NCI-H524 treated with DMSO at 0.1 percent for 48 hours (cell line): ENCODE results near the gene CSE1L.
"Not testable (repeated sequence)": the region's sequence is repeated elsewhere in the genome, so short reads cannot be mapped to it uniquely, and the experiment has no call there.

Experiments
- DNase-seq: peaks from one replicate; lab custom pipeline; 2025; lab: John Stamatoyannopoulos, UW

Gene CSE1L

GRCh38 chr20:49132995-49133478 lies 86.9 kb downstream of the CSE1L start:
- no peak for DNase-seq

GRCh38 chr20:49133571-49133970 lies 87.5 kb downstream of the CSE1L start:
- no peak for DNase-seq

- not testable (repeated sequence) for DNase-seq
Measured at GRCh38 chr20:49134797-49135196, 88.7 kb downstream of the CSE1L start.

- no peak for DNase-seq
Measured at GRCh38 chr20:49136817-49137571, 90.9 kb downstream of the CSE1L start.

- DNase-seq: no peak
Measured at GRCh38 chr20:49138431-49138830, 92.3 kb downstream of the CSE1L start.

- DNase-seq: no peak
Measured at GRCh38 chr20:49140411-49140810, 94.3 kb downstream of the CSE1L start.

GRCh38 chr20:49140834-49141233 lies 94.7 kb downstream of the CSE1L start:
- no peak for DNase-seq
